GM12864 (cell line): Measurements from ENCODE around the gene PPP4R2.

Source experiments
- DNase-seq: peaks from one replicate; pipeline ENCODE4 v3.0.0-alpha.2; 2011; ENCODE audit warnings: low read depth
- H3K4me3 ChIP-seq: 2 replicates; pipeline ENCODE4 v1.5.1; 2011; ENCODE audit warnings: mild to moderate bottlenecking, low read depth, low read length, control low read depth
- CTCF ChIP-seq: IDR thresholded peaks from 2 replicates; pipeline ENCODE4 v1.5.1; 2011; ENCODE audit warnings: low read depth, mild to moderate bottlenecking, moderate library complexity, low read length, control low read depth, inconsistent platforms; ENCODE audit errors: missing control alignments

The PPP4R2 gene

GRCh38 chr3:73071952-73072351 lies 75.3 kb downstream of the PPP4R2 start:
- DNase-seq, result no peak
- no peak overlapping the region for H3K4me3 ChIP-seq
- TF ChIP-seq CTCF, result no peak

GRCh38 chr3:73072634-73073033 lies 76.0 kb downstream of the PPP4R2 start:
- H3K4me3 ChIP-seq, result no peak overlapping the region
- TF ChIP-seq CTCF, result no peak
- no peak for DNase-seq

GRCh38 chr3:73073091-73073707 lies 76.6 kb downstream of the PPP4R2 start:
- H3K4me3 ChIP-seq, result no peak overlapping the region
- DNase-seq, result no peak
- no peak for TF ChIP-seq CTCF

GRCh38 chr3:73074781-73075180 lies 78.2 kb downstream of the PPP4R2 start:
- DNase-seq, result no peak
- no peak overlapping the region for H3K4me3 ChIP-seq
- no peak for TF ChIP-seq CTCF

GRCh38 chr3:73080216-73080966 lies 83.8 kb downstream of the PPP4R2 start:
- no peak for DNase-seq
- no peak for TF ChIP-seq CTCF

GRCh38 chr3:73081140-73081539 lies 84.5 kb downstream of the PPP4R2 start:
- H3K4me3 ChIP-seq, result no peak overlapping the region
- no peak for DNase-seq
- no peak for TF ChIP-seq CTCF

More at GRCh38 chr3:73080216-73080966, 83.8 kb downstream of the PPP4R2 start:
- no peak overlapping the region for H3K4me3 ChIP-seq
